GM10248 (cell line): ENCODE data around the gene VARS2.

Experiments
- CTCF ChIA-PET: fragments of 300-600 bp; sonication (Branson Sonifier 250); formaldehyde crosslinking; extraction: SDS; loops from one replicate; lab custom pipeline; 2021; ENCODE audit warnings: antibody characterized with exemption; lab: Yijun Ruan, JAX
- POLR2A ChIA-PET: fragments of 350-650 bp; sonication (Branson Sonifier 250); formaldehyde crosslinking; extraction: SDS; loops from one replicate; lab custom pipeline; 2020; ENCODE audit warnings: antibody characterized with exemption; lab: Yijun Ruan, JAX
- DNase-seq: peaks from one replicate; pipeline ENCODE4 v3.0.0; 2012; ENCODE audit errors: extremely low spot score
- CTCF ChIP-seq: IDR thresholded peaks from 2 replicates; pipeline ENCODE4 v1.5.1; 2012; ENCODE audit warnings: mild to moderate bottlenecking, low read depth; ENCODE audit errors: extremely low read depth, missing control alignments, control extremely low read depth

The VARS2 gene

GRCh38 chr6:30913721-30914075, 340 bp upstream of the VARS2 start:
- CTCF ChIA-PET: interaction anchor here (0.9 to 7.6 kb wide), 26 partner anchors 9 to 381 kb away, joined by 3 to 115 read pairs (median 10); partner anchors contain the start of genes DDR1 and DHX16
- TF ChIP-seq CTCF: no peak
- POLR2A ChIA-PET: interaction anchor here (0.6 to 1.3 kb wide), 6 partner anchors 10 to 549 kb away, joined by 3 to 7 read pairs (median 3); no protein-coding TSS in a partner anchor
- no peak for DNase-seq

- TF ChIP-seq CTCF: no peak
- POLR2A ChIA-PET: no interaction called here
- DNase-seq: no peak
- CTCF ChIA-PET: interaction anchor here (0.9 to 7.6 kb wide), 24 partner anchors 10 to 279 kb away, joined by 3 to 115 read pairs (median 15); partner anchors contain the start of gene DDR1
Measured at GRCh38 chr6:30914854-30915590, 984 bp downstream of the VARS2 start.

- ChIA-PET CTCF (interaction anchor here (0.8 to 7.6 kb wide), 28 partner anchors 10 to 279 kb away, joined by 3 to 115 read pairs (median 10); partner anchors contain the start of gene DDR1), POLR2A (no interaction called here)
- DNase-seq: peak; percentile 84
- peak; percentile 60 for TF ChIP-seq CTCF
Measured at GRCh38 chr6:30915591-30915946, 1.5 kb downstream of the VARS2 start.

GRCh38 chr6:30917041-30917440, 3.0 kb downstream of the VARS2 start:
- no peak for DNase-seq
- POLR2A ChIA-PET: no interaction called here
- CTCF ChIA-PET: interaction anchor here (0.9 to 7.6 kb wide), 11 partner anchors 8 to 175 kb away, joined by 3 to 115 read pairs (median 26); no protein-coding TSS in a partner anchor
- no peak for TF ChIP-seq CTCF

GRCh38 chr6:30917487-30917886, 3.4 kb downstream of the VARS2 start:
- ChIA-PET CTCF (interaction anchor here (0.9 to 7.6 kb wide), 11 partner anchors 8 to 212 kb away, joined by 3 to 115 read pairs (median 26); no protein-coding TSS in a partner anchor), POLR2A (no interaction called here)
- no peak for TF ChIP-seq CTCF
- DNase-seq: no peak

- TF ChIP-seq CTCF: no peak
- POLR2A ChIA-PET: interaction anchor here (0.6 kb wide), 2 partner anchors 13 to 22 kb away, joined by 3 to 8 read pairs; no protein-coding TSS in a partner anchor
- no peak for DNase-seq
- CTCF ChIA-PET: interaction anchor here (0.6 to 7.6 kb wide), 10 partner anchors 10 to 210 kb away, joined by 3 to 115 read pairs (median 4); no protein-coding TSS in a partner anchor
Measured at GRCh38 chr6:30918670-30919069, 4.6 kb downstream of the VARS2 start.
